Measurements from ENCODE around the gene FTCDNL1.

GRCh38 chr2:199851883-199852282 is 891 bp upstream of the FTCDNL1 start:
- TF ChIP-seq CTCF (conservative IDR thresholded peaks at IDR 0.05; ENCODE audit: low read depth, low read length) (no peak), EZH2 (IDR thresholded peaks at IDR 0.05; ENCODE audit: low read length, unreplicated experiment) (no peak)

Data from PC-3 (cell line).